GM19372 (cell line): ENCODE measurements around the gene LOXHD1.

Experiments
- ATAC-seq: cut with Tn5 transposase; IDR thresholded peaks from one replicate; pipeline ENCODE4 v1.9.1; 2021; ENCODE audit warnings: mild to moderate bottlenecking, low read depth, moderate library complexity; ENCODE audit not compliant: unreplicated experiment

The LOXHD1 gene

DNA sequence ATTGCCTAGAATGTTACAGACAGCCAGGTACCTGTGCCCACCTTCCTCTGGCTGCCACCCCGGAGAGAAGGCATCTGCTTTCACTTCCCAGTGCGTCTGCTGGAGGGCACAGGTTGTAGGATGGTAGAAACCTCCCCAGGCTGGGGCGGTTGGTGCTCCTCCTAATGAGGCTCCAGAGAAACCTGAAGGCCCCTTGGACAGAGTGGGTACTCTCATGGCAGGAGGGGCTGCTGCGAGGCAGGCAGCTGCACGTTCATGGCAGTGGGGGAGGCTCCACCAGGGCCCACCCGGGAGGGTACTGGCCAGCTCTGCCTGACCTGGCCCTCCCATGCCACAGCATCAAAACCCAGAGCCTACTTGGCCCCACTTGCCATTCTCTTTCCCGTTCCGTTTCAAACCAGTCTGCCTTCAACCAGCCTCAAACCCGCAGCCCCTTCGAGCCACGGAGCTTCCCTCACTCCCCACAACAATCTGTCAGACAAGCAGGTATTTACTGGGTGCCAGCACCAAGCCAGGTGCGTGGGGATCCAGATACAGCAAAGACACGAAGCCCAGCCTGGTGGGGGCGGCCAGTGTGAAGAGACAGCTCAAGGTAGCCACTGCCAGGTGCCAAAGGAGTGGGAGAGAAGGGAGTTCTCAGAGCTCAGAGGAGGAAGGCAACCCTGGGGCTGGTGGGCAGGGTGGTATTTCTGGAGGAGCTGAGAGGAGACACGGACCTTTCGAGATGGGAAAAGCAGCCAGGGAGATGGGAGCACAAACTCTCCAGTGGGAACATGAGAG is 229.6 kb downstream of the LOXHD1 start:
- no peak for ATAC-seq
